Tibial nerve (tissue), 4 donors: ENCODE measurements around the gene FAM151B. TPM values are rescaled to one million over a fixed set of nuclear protein-coding genes. Genes with fewer than 3 reads are reported as not detected.

Source experiments
- DNase-seq, 2 donors: peaks; one replicate each; pipeline ENCODE4 v3.0.0-alpha.2; 2019; ENCODE audit warnings: low spot score in 2 of 2
- H3K27ac ChIP-seq, 4 donors: fragments of 200-600 bp; sonication (generic) in 3 of 4; one replicate each; pipeline ENCODE4 v1.5.1; 2017 to 2019; ENCODE audit warnings: mild to moderate bottlenecking in 1 of 4
- H3K27me3 ChIP-seq, 2 donors: fragments of 200-600 bp; sonication (generic) in 1 of 2; one replicate each; pipeline versions ENCODE4 v1.5.1 to v1.6.0; 2017 to 2019
- H3K36me3 ChIP-seq, 3 donors: fragments of 200-600 bp; sonication (generic); one replicate each; pipeline ENCODE4 v1.5.1; 2018 to 2019
- H3K4me1 ChIP-seq, 4 donors: fragments of 200-600 bp; sonication (generic) in 3 of 4; one replicate each; pipeline ENCODE4 v1.5.1; 2017 to 2019
- H3K4me3 ChIP-seq, 4 donors: fragments of 200-600 bp; sonication (generic) in 3 of 4; one replicate each; pipeline ENCODE4 v1.5.1; 2017 to 2019; ENCODE audit warnings: mild to moderate bottlenecking in 1 of 4, moderate library complexity in 1 of 4
- H3K9me3 ChIP-seq, 4 donors: fragments of 200-600 bp; sonication (generic) in 3 of 4; one replicate each; pipeline ENCODE4 v1.5.1; 2017 to 2019
- CTCF ChIP-seq, 5 experiments: fragments of 200-600 bp in 3 of 5; fragments of 450-650 bp in 2 of 5; sonication (generic) in 3 of 5; IDR thresholded peaks; one replicate each; pipeline ENCODE4 v1.5.1; 2016 to 2019; ENCODE audit warnings: antibody characterized with exemption in 5 of 5, mild to moderate bottlenecking in 3 of 5, moderate library complexity in 2 of 5
- EP300 ChIP-seq, 2 donors: sonication (generic); formaldehyde crosslinking; IDR thresholded peaks; one replicate each; pipeline ENCODE4 v1.6.1; 2017; ENCODE audit warnings: antibody characterized with exemption in 2 of 2, mild to moderate bottlenecking in 1 of 2
- POLR2A ChIP-seq, 2 donors: fragments of 450-650 bp; IDR thresholded peaks; one replicate each; pipeline ENCODE4 v1.6.1; 2017; ENCODE audit warnings: antibody characterized with exemption in 2 of 2, mild to moderate bottlenecking in 2 of 2, moderate library complexity in 2 of 2
- WGBS, 2 donors: methylation state at CpG; one replicate each; pipeline ENCODE4 v1.1.5; 2018; 5-methylcytosine and 5-hydroxymethylcytosine counted together
- total RNA-seq, 4 donors: library from RNA; depleted of rRNA; stranded (reverse); fragments of >200 nt; gene quantifications; one replicate each; pipeline ENCODE4 v1.1.0, GENCODE V29; 2016

The FAM151B gene
- total RNA-seq, 4 donors from 2014 or later, result 0.90 to 6.1 (median 3.1) TPM

DNA sequence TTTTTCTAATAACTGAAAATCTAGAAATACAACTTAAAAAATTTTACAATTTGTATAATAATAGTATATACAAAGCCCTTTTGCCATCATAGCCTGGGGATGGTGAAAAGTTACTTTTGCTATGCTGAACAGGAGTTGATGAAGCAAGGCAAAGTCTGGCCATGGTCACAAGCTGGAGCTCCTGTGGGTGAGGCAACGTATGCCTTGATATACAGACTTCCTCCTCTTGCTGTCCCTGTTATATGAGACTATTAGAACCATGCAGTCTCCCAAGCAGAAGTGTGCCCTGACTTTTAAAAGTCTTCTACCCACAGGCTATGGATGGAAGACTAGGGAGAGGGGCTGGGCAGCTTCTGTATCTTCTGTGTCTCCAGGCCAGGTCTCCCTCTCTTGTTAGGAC lies 15.7 kb downstream of the FAM151B start:
- TF ChIP-seq POLR2A (IDR thresholded peaks at IDR 0.05) (no peak), EP300 (IDR thresholded peaks at IDR 0.05) (no peak), CTCF (IDR thresholded peaks at IDR 0.05) (no peak)
- DNase-seq, result no peak
- H3K36me3 ChIP-seq, result peaks cover 0 to 8% (median 0%) of the 10 kb centered on the region in 3 donors
- H3K27me3 ChIP-seq, result no peaks in the 10 kb centered on the region
- H3K4me1 ChIP-seq, result no peaks in the 10 kb centered on the region
- H3K27ac ChIP-seq, result no peak overlapping the region
- no peak overlapping the region for H3K4me3 ChIP-seq
- H3K9me3 ChIP-seq, result no peaks in the 10 kb centered on the region
- WGBS, 2 donors, result 71% methylated on average over 1 of the region's 1 CpG

DNA sequence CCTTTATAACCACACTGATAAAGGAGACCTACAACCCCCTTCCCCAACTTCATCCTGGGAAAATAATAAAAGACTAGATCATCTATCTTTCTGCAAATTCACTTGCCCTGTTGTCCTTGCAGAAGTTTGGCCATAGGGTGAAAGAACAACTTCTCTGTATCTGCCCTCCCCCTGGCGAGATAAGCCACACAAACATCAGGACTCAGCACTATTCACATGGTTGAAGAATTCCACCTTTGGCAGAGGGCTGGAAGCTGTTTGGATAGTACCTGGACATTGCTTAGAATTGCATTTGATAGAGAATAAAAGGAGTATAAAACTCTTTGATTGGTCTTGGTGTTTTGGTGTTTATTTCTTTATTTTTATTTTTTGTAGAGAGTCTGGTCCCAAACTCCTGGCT lies 16.9 kb downstream of the FAM151B start:
- 86 to 90% methylated on average over 1 of the region's 1 CpG for WGBS, 2 donors
- H3K36me3 ChIP-seq, result peaks cover 0 to 8% (median 0%) of the 10 kb centered on the region in 3 donors
- TF ChIP-seq EP300 (IDR thresholded peaks at IDR 0.05) (no peak), CTCF (IDR thresholded peaks at IDR 0.05) (no peak), POLR2A (IDR thresholded peaks at IDR 0.05) (no peak)
- H3K27ac ChIP-seq, result no peak overlapping the region
- H3K27me3 ChIP-seq, result no peaks in the 10 kb centered on the region
- H3K9me3 ChIP-seq, result no peaks in the 10 kb centered on the region
- no peak for DNase-seq
- no peaks in the 10 kb centered on the region for H3K4me1 ChIP-seq
- no peak overlapping the region for H3K4me3 ChIP-seq

DNA sequence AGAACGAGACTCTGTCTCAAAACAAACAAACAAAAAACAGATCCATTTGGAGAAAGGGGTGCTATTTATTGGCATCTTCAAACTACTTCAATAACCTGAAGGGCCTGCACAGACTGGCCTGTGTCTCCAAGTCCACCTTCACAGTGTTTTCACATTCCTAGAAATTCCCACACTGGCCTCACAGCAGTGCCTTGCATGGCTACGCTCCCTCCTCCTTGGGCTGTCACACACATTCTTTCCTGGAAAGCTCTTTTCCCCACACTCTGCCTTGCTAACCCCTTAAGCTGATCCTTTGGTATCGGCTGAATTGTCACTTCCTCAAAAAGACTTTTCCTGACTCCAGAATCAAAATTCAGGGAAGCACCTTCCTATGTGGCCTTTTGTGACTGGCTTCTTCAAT lies 19.8 kb downstream of the FAM151B start:
- Histone ChIP-seq H3K4me1 (no peaks in the 10 kb centered on the region), H3K9me3 (no peaks in the 10 kb centered on the region), H3K27ac (no peak overlapping the region), H3K36me3 (peaks cover 0 to 8% (median 0%) of the 10 kb centered on the region in 3 donors), H3K27me3 (no peaks in the 10 kb centered on the region), H3K4me3 (no peak overlapping the region)
- DNase-seq, result no peak
- 82 to 86% methylated on average over 3 of the region's 3 CpGs for WGBS, 2 donors
- TF ChIP-seq CTCF (IDR thresholded peaks at IDR 0.05) (no peak), POLR2A (IDR thresholded peaks at IDR 0.05) (no peak), EP300 (IDR thresholded peaks at IDR 0.05) (no peak)

GRCh38 chr5:80508844-80509243 lies 20.9 kb downstream of the FAM151B start:
- H3K4me3 ChIP-seq, result no peak overlapping the region
- WGBS, 2 donors, result 95 to 96% methylated on average over 6 of the region's 6 CpGs
- H3K9me3 ChIP-seq, result no peaks in the 10 kb centered on the region
- no peak for DNase-seq
- H3K4me1 ChIP-seq, result no peaks in the 10 kb centered on the region
- H3K27ac ChIP-seq, result no peak overlapping the region
- TF ChIP-seq EP300 (IDR thresholded peaks at IDR 0.05), result no peak
- TF ChIP-seq POLR2A (IDR thresholded peaks at IDR 0.05), result no peak
- no peak for TF ChIP-seq CTCF (IDR thresholded peaks at IDR 0.05)
- H3K27me3 ChIP-seq, result no peaks in the 10 kb centered on the region
- peaks cover 0 to 8% (median 0%) of the 10 kb centered on the region in 3 donors for H3K36me3 ChIP-seq

GRCh38 chr5:80509362-80509761 lies 21.5 kb downstream of the FAM151B start:
- no peaks in the 10 kb centered on the region for H3K9me3 ChIP-seq
- no peak overlapping the region for H3K4me3 ChIP-seq
- no peaks in the 10 kb centered on the region for H3K4me1 ChIP-seq
- 83 to 85% methylated on average over 4 of the region's 4 CpGs for WGBS, 2 donors
- H3K27me3 ChIP-seq, result no peaks in the 10 kb centered on the region
- no peak overlapping the region for H3K27ac ChIP-seq
- no peak for DNase-seq
- peaks cover 0 to 11% (median 0%) of the 10 kb centered on the region in 3 donors for H3K36me3 ChIP-seq
- TF ChIP-seq CTCF (IDR thresholded peaks at IDR 0.05) (no peak), POLR2A (IDR thresholded peaks at IDR 0.05) (no peak), EP300 (IDR thresholded peaks at IDR 0.05) (no peak)
